Thymus (tissue), 11 donors: ENCODE measurements around the gene LRRC55. TPM values are rescaled to one million over a fixed set of nuclear protein-coding genes. Genes with fewer than 3 reads are reported as not detected.

ENCODE experiments used
- DNase-seq, 9 donors: peaks; one replicate each; pipeline ENCODE4 v3.0.0-alpha.2; 2013; ENCODE audit warnings: low spot score in 9 of 9, low read depth in 6 of 9, missing footprints in 1 of 9
- H3K27ac ChIP-seq, 2 donors: one replicate each; pipeline ENCODE4 v1.5.1; 2013; ENCODE audit warnings: control low read depth in 1 of 2, low read depth in 1 of 2, low read length in 1 of 2, mild to moderate bottlenecking in 1 of 2, moderate library complexity in 1 of 2
- H3K27me3 ChIP-seq, 2 donors: one replicate each; pipeline ENCODE4 v1.5.1; 2013; ENCODE audit warnings: low read length in 1 of 2; ENCODE audit not compliant: control insufficient read depth in 2 of 2, insufficient read depth in 1 of 2
- H3K36me3 ChIP-seq, 2 donors: one replicate each; pipeline ENCODE4 v1.5.1; 2013; ENCODE audit warnings: low read length in 1 of 2, mild to moderate bottlenecking in 1 of 2, moderate library complexity in 1 of 2; ENCODE audit not compliant: control insufficient read depth in 2 of 2, insufficient read depth in 2 of 2
- H3K4me1 ChIP-seq, 2 donors: one replicate each; pipeline ENCODE4 v1.5.1; 2013; ENCODE audit warnings: low read length in 2 of 2; ENCODE audit not compliant: control insufficient read depth in 2 of 2, insufficient read depth in 2 of 2
- H3K4me3 ChIP-seq, 2 donors: one replicate each; pipeline ENCODE4 v1.5.1; 2013; ENCODE audit warnings: low read length in 2 of 2, control low read depth in 1 of 2, mild to moderate bottlenecking in 1 of 2
- H3K9me3 ChIP-seq, 2 donors: one replicate each; pipeline ENCODE4 v1.5.1; 2013; ENCODE audit warnings: low read length in 1 of 2, mild to moderate bottlenecking in 1 of 2; ENCODE audit not compliant: control insufficient read depth in 2 of 2, insufficient read depth in 1 of 2
- WGBS: extraction: QIAGEN DNeasy Blood & Tissue Kit; methylation state at CpG from one replicate; pipeline ENCODE4 v1.1.7; 2013; 5-methylcytosine and 5-hydroxymethylcytosine counted together
- polyA plus RNA-seq: library from polyadenylated mRNA; stranded (reverse); fragments of 200-250 nt; gene quantifications from one replicate; pipeline ENCODE4 v1.2.3, GENCODE V29; 2013
- total RNA-seq: library from RNA; stranded (reverse); fragments of 120-200 nt; gene quantifications from one replicate; pipeline ENCODE4 v1.2.4, GENCODE V29; 2013
- donor health status: healthy.

The LRRC55 gene
- total and polyA plus RNA-seq, 2 donors: 0.25 to 2.0 TPM

DNA sequence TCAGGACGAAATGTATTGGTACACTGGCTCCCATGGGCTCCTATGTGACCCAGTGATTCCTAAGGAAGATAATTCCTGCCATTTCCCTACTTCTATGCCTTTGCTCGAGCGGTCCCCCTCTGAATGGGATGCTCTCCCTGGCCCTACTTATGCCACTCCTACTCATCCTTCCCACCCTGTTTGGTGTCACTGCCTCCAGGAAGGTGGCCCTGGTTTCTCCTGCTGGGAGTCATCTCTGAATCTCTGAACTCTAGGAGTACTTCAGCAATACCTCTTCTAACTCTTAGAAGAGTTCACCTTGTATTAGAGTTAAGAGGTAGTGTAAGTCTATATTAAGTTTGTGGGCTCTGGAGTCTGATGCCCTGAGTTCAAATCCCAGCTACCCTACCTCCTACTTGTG lies 35.5 kb upstream of the LRRC55 start:
- no peak for DNase-seq
- H3K4me1 ChIP-seq: no peaks in the 10 kb centered on the region
- H3K27ac ChIP-seq: no peak overlapping the region
- H3K27me3 ChIP-seq: peaks cover 0 to 6% of the 10 kb centered on the region in 2 donors
- 83% methylated on average over 3 of the region's 3 CpGs for WGBS
- H3K4me3 ChIP-seq: no peak overlapping the region
- no peaks in the 10 kb centered on the region for H3K36me3 ChIP-seq
- H3K9me3 ChIP-seq: no peaks in the 10 kb centered on the region

DNA sequence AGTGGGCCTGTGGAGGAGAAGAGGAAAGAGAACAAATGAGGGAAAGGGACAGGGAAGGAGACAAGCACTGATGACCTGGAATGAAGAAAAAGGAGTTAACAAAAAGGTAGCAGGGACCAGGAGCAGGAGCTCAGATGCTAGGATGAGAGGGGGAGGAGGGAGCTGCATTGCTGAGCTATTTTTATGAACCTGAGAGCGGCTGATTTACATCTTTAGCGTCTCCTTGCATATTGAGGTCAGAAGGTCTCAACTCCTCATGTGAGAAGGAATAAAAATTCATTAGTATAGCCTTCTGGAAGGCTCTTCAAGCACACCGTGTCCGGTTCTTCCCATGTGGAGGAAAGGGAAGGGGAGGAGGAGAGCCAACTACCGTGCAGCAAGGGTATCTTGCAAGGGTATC lies 33.1 kb upstream of the LRRC55 start:
- DNase-seq: no peak
- WGBS: 81% methylated on average over 5 of the region's 5 CpGs

DNA sequence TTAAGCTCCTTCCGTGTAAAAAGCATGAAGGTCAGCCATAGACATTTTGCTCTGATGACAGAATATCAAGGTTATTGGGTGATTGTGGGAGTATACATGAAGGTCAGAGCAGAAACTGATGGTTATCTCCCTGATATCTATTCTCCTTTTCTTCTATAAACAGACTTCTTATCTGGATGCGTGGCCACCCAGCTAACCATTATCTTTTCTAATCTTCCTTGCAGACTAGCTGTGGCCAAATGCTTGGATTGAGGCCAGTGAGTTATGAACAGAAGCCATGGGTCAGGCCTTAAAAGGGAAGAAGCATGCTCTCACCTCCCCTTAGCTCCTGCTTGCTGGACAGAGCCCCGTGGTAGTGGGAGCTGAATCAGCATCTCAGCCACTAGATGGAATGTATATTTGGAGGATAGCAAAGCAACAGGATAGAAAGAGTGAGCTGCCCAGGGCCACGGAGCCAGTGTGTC lies 31.3 kb upstream of the LRRC55 start:
- peaks cover 0 to 4% of the 10 kb centered on the region in 2 donors for H3K27me3 ChIP-seq
- H3K27ac ChIP-seq: no peak overlapping the region
- no peaks in the 10 kb centered on the region for H3K9me3 ChIP-seq
- no peaks in the 10 kb centered on the region for H3K36me3 ChIP-seq
- DNase-seq: no peak
- 68% methylated on average over 4 of the region's 4 CpGs for WGBS
- no peaks in the 10 kb centered on the region for H3K4me1 ChIP-seq
- H3K4me3 ChIP-seq: no peak overlapping the region

More for the DNA sequence above, 33.1 kb upstream of the LRRC55 start:
- Histone ChIP-seq H3K9me3 (no peaks in the 10 kb centered on the region), H3K4me1 (no peaks in the 10 kb centered on the region), H3K27me3 (peaks cover 0 to 4% of the 10 kb centered on the region in 2 donors), H3K4me3 (no peak overlapping the region), H3K27ac (no peak overlapping the region), H3K36me3 (no peaks in the 10 kb centered on the region)

DNA sequence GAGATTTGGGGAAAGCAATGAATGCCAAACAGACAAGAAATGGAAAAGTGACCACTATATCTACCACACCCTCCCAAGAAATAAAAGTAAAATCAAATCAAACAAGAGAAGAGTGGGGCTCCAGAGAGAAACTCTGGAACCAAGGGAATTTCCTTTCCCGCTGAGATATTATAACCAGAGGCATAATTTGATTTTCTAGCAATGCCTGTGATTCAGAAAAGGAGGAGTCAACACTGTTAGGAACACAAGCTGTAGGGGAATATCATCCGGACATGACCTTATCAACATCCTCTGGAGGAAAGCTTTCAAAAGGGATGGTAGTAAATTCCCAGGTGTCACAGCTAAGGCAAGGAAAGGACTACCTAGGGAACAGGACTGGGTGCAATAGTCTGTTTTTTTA lies 29.6 kb upstream of the LRRC55 start:
- no peaks in the 10 kb centered on the region for H3K36me3 ChIP-seq
- no peaks in the 10 kb centered on the region for H3K9me3 ChIP-seq
- no peak overlapping the region for H3K27ac ChIP-seq
- H3K4me3 ChIP-seq: no peak overlapping the region
- no peaks in the 10 kb centered on the region for H3K4me1 ChIP-seq
- H3K27me3 ChIP-seq: no peaks in the 10 kb centered on the region
- no peak for DNase-seq
- 71% methylated on average over 2 of the region's 2 CpGs for WGBS

DNA sequence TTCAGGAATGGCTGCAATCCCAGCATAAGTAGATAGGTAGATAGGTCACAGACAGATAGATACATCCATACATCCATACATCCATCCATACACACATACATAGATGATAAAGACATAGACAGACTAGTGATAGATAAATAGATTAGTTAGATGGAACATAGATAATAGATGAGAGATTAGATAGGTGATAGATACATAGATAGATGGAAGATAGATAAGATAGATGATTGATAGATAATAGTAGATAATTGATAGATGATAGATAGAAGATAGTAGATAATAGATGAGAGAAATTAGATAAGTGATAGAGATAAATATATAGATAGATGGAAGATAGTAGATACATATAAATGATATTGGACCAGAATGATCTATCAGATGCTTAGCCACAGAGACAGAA lies 28.3 kb upstream of the LRRC55 start:
- no peaks in the 10 kb centered on the region for H3K36me3 ChIP-seq
- H3K27me3 ChIP-seq: no peaks in the 10 kb centered on the region
- H3K27ac ChIP-seq: no peak overlapping the region
- no peak for DNase-seq
- no peak overlapping the region for H3K4me3 ChIP-seq
- no peaks in the 10 kb centered on the region for H3K9me3 ChIP-seq
- H3K4me1 ChIP-seq: no peaks in the 10 kb centered on the region

DNA sequence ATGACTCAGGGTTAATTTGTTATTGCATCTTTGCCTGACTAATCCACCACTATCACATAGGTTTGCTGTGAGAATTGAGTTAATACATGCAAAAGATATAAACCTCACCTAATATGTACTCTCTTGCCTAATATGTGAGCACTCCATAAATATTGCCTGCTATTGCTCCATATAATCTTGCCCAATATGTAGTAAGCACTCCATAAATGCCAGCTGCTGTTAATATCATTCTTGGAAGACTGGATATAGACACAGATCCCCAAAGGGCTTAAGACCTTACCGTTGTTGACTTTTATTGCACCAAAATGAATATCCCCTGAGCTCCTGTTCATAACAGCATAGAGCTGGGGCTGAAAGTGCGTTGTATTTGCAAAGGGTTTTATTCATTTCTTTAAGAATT lies 27.0 kb upstream of the LRRC55 start:
- WGBS: 94% methylated on average over 2 of the region's 2 CpGs
- DNase-seq: no peak
- H3K4me1 ChIP-seq: no peaks in the 10 kb centered on the region

DNA sequence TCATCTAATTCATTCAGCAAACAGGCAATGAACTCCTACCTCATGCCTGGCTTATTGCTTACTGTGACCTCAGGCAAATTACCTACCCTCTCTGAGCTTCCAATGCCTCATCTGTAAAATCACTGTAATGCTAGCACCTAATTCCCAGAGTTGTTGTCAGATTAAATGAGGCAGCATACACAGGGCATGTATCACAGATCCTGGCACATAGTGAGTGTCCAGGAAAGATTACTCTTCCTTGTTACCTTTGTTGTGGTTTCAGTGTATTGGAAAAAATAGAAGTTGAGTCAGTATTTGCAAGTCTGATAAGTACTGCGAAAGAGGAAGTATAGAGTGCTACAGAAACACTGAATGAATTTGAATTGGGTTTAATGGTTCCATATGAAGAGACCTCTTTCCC lies 26.4 kb upstream of the LRRC55 start:
- Histone ChIP-seq H3K27ac (no peak overlapping the region), H3K27me3 (no peaks in the 10 kb centered on the region), H3K4me3 (no peak overlapping the region), H3K9me3 (no peaks in the 10 kb centered on the region), H3K4me1 (no peaks in the 10 kb centered on the region), H3K36me3 (no peaks in the 10 kb centered on the region)
- DNase-seq: no peak
- WGBS: 40% methylated on average over 1 of the region's 1 CpG

More for the DNA sequence above, 27.0 kb upstream of the LRRC55 start:
- Histone ChIP-seq H3K4me3 (no peak overlapping the region), H3K27ac (no peak overlapping the region), H3K36me3 (no peaks in the 10 kb centered on the region), H3K27me3 (no peaks in the 10 kb centered on the region), H3K9me3 (no peaks in the 10 kb centered on the region)

DNA sequence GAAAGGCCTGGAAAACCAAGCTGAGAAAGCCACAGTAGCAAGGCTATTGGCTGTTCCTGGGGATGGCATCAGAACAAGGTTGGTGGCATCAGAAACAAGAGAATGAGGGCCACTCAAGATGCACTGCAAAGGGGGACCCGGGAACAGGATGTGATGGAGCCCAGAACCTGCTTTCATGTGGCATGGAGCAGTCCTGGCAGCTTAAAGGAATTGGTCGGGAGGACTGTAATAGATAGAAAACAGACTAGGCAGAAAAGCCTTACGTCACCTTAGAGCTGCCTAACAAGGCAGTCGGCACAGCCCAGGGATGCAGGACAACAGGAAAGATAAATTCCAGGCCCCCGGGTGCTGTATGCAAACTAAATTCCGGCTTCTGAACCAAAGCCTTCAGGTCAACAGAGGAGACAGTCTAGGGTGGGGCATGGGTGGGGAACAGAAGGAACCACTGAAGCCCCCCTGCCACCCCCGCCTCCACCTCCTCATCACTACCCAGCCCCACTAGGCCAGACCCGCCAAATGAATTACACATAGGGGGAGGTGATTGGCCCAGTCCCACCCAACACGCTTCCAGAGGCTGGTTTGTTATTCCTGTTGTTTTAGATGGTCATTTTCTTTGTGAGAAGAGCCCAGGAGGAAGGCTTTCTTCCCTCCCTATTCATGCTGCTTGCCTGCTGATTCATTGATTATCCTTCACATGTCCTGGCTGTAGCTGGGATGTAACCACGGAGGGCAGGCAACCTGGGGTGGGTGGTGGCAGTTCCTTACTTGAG lies 25.7 kb upstream of the LRRC55 start:
- H3K36me3 ChIP-seq: no peaks in the 10 kb centered on the region
- 40% methylated on average over 10 of the region's 10 CpGs for WGBS

DNA sequence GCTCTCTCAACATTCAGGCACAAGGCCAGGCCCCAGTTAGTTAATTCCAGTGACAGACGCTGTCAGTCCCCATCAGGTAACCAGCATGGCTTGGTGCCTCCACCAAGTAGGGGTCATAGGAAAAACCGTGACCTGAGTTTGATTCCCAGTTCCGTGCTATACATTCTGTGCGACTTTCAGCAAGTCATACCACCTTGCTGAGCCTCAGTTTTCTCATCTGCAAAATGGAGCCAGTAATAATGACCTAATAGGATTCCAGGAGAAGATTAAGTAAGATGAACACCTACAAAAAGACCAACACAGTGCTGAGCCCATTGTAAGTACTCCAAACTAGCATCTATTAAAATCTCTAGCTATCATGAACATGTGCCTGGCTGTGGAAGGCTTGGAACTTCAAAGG lies 24.8 kb upstream of the LRRC55 start:
- H3K36me3 ChIP-seq: no peaks in the 10 kb centered on the region

More for the DNA sequence above, 25.7 kb upstream of the LRRC55 start:
- Histone ChIP-seq H3K4me1 (no peaks in the 10 kb centered on the region), H3K27ac (no peak overlapping the region), H3K27me3 (no peaks in the 10 kb centered on the region), H3K9me3 (no peaks in the 10 kb centered on the region), H3K4me3 (no peak overlapping the region)
- DNase-seq: no peak

More for the DNA sequence above, 24.8 kb upstream of the LRRC55 start:
- no peak overlapping the region for H3K4me3 ChIP-seq
- WGBS: 91% methylated on average over 4 of the region's 4 CpGs
- H3K4me1 ChIP-seq: no peaks in the 10 kb centered on the region
- H3K9me3 ChIP-seq: no peaks in the 10 kb centered on the region
- no peak overlapping the region for H3K27ac ChIP-seq
- no peaks in the 10 kb centered on the region for H3K27me3 ChIP-seq
- no peak for DNase-seq
